ENCODE measurements around the gene THOP1.

The THOP1 gene

DNA sequence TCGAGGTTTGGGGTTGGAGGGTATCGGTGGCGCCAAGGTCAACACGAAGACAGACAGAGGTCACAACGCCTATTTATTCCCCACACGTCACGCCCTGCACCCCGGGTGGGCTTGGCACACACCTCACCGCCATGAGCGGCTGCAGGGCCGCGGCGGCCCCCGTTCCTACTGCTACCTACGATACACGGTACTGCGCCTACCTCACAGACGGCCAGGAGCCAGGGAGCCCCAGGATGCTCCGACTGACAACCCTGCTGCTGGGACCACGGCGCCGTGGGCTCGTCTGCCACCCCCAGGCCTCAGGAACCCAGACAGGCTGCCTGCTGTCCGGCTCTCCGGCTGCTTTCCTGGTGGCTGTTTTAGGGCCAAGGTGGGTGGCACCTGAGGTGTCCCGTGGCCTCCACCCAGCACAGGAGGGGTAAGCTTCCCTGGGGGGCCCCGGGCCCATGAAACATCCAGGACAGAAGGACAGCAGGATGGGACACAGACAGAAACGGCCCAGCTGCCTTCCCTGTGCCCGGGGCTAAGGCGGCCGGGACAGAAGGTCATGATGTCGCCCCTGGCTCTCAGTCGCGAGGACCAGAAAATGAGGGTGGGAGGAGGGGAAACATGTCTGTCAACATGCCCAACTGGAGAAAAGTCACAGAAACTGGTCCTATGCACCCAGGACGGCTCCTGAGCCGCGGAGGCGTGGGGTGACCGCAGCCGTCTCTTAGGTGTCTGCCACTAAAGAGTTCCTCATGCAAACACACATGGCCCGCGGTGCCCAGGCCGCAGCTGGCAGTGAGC lies 30.4 kb upstream of the THOP1 start:
- Histone ChIP-seq H3K4me1 (ENCODE audit: insufficient read depth, poor library complexity, severe bottlenecking) (no peaks in the 10 kb centered on the region), H3K9me3 (ENCODE audit: severe bottlenecking) (no peaks in the 10 kb centered on the region), H3K27ac (ENCODE audit: poor library complexity, severe bottlenecking) (no peak overlapping the region), H3K36me3 (ENCODE audit: low read depth) (peaks cover 16% of the 10 kb centered on the region), H3K4me3 (ENCODE audit: severe bottlenecking) (no peak overlapping the region), H3K27me3 (ENCODE audit: insufficient read depth, poor library complexity, severe bottlenecking) (no peaks in the 10 kb centered on the region)
- DNase-seq (ENCODE audit: low spot score) (no peak), ATAC-seq (ENCODE audit: low read depth) (no peak)
- TF ChIP-seq, protein P1, sequence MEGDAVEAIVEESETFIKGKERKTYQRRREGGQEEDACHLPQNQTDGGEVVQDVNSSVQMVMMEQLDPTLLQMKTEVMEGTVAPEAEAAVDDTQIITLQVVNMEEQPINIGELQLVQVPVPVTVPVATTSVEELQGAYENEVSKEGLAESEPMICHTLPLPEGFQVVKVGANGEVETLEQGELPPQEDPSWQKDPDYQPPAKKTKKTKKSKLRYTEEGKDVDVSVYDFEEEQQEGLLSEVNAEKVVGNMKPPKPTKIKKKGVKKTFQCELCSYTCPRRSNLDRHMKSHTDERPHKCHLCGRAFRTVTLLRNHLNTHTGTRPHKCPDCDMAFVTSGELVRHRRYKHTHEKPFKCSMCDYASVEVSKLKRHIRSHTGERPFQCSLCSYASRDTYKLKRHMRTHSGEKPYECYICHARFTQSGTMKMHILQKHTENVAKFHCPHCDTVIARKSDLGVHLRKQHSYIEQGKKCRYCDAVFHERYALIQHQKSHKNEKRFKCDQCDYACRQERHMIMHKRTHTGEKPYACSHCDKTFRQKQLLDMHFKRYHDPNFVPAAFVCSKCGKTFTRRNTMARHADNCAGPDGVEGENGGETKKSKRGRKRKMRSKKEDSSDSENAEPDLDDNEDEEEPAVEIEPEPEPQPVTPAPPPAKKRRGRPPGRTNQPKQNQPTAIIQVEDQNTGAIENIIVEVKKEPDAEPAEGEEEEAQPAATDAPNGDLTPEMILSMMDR (IDR thresholded peaks at IDR 0.05; ENCODE audit: poor library complexity, severe bottlenecking): no peak

DNA sequence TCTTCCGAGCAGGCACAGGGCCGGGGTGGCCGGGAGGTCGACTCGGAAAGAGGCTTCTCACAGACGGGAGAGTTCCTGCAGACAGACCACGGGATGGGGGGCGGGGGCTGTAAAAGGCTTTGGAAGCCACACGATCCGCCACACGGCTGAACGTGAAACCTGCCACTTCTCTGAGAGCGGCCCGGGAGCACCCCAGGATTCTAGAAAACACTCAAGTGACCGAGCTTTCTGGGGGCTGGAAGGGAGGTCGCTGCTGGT lies 29.9 kb upstream of the THOP1 start:
- TF ChIP-seq, protein P1 (IDR thresholded peaks at IDR 0.05; ENCODE audit: poor library complexity, severe bottlenecking): no peak
- H3K4me1 ChIP-seq (ENCODE audit: insufficient read depth, poor library complexity, severe bottlenecking): no peaks in the 10 kb centered on the region

DNA sequence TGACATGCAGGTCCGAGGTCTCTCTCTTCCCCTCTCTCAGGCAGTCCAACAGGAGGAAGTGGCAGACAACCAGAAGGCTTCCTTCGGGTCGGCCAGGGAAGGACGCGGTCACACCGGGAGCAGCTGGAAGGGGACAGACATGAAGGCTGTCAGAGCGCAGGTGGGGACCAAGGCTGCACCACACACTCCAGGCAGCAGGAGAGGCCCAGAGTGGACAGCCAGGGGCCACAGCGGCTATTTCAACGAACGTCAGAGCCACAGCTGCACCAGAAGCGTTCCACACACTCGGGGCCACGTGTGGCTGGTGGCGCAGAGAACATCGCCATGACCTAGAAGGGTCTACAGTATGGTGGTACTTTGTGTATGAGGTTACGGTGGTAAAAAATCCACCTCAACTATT lies 29.5 kb upstream of the THOP1 start:
- no peaks in the 10 kb centered on the region for H3K4me1 ChIP-seq (ENCODE audit: insufficient read depth, poor library complexity, severe bottlenecking)
- H3K4me3 ChIP-seq (ENCODE audit: severe bottlenecking): no peak overlapping the region
- DNase-seq (ENCODE audit: low spot score) (no peak), ATAC-seq (ENCODE audit: low read depth) (no peak)
- no peaks in the 10 kb centered on the region for H3K9me3 ChIP-seq (ENCODE audit: severe bottlenecking)
- no peak overlapping the region for H3K27ac ChIP-seq (ENCODE audit: poor library complexity, severe bottlenecking)
- TF ChIP-seq, protein P1 (IDR thresholded peaks at IDR 0.05; ENCODE audit: poor library complexity, severe bottlenecking): no peak
- H3K36me3 ChIP-seq (ENCODE audit: low read depth): peaks cover 22% of the 10 kb centered on the region
- no peaks in the 10 kb centered on the region for H3K27me3 ChIP-seq (ENCODE audit: insufficient read depth, poor library complexity, severe bottlenecking)

More for the DNA sequence above, 29.9 kb upstream of the THOP1 start:
- Histone ChIP-seq H3K27ac (ENCODE audit: poor library complexity, severe bottlenecking) (no peak overlapping the region), H3K27me3 (ENCODE audit: insufficient read depth, poor library complexity, severe bottlenecking) (no peaks in the 10 kb centered on the region), H3K9me3 (ENCODE audit: severe bottlenecking) (no peaks in the 10 kb centered on the region), H3K4me3 (ENCODE audit: severe bottlenecking) (no peak overlapping the region), H3K36me3 (ENCODE audit: low read depth) (peaks cover 19% of the 10 kb centered on the region)
- DNase-seq (ENCODE audit: low spot score) (no peak), ATAC-seq (ENCODE audit: low read depth) (no peak)

DNA sequence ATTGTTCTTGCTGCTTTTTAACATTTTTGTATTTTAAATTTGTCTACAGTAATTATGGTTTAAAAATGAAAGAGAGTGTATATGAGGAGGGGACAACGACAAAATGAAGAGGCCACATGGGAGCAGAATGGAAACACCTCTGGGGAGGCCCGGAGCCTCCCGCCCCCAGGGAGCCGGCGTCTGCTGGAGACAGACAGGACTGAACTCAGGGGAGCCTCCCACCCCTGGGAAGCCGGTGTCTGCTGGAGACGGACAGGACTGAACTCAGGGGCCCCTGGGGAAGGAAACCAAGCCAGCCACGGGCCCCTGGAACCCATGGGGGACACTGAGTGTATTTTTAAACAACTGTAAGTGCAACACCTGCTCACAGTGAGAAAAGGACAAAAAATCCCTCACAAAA lies 28.8 kb upstream of the THOP1 start:
- no peaks in the 10 kb centered on the region for H3K4me1 ChIP-seq (ENCODE audit: insufficient read depth, poor library complexity, severe bottlenecking)
- peaks cover 24% of the 10 kb centered on the region for H3K36me3 ChIP-seq (ENCODE audit: low read depth)
- H3K27me3 ChIP-seq (ENCODE audit: insufficient read depth, poor library complexity, severe bottlenecking): no peaks in the 10 kb centered on the region
- no peak for ATAC-seq (ENCODE audit: low read depth)
- no peak overlapping the region for H3K4me3 ChIP-seq (ENCODE audit: severe bottlenecking)
- H3K27ac ChIP-seq (ENCODE audit: poor library complexity, severe bottlenecking): no peak overlapping the region
- TF ChIP-seq, protein P1 (IDR thresholded peaks at IDR 0.05; ENCODE audit: poor library complexity, severe bottlenecking): no peak
- no peak for DNase-seq (ENCODE audit: low spot score)
- H3K9me3 ChIP-seq (ENCODE audit: severe bottlenecking): no peaks in the 10 kb centered on the region
